ENCODE data around the gene SLFN14.
"Not testable (repeated sequence)": the region's sequence is repeated elsewhere in the genome, so short reads cannot be mapped to it uniquely, and the experiment has no call there.

Gene SLFN14

GRCh38 chr17:35560703-35561102, at the start of gene SLFN14:
Gene SLFN14, minus strand, starts transcription at chr17:35560819. Its CDS starts 2,757 bp downstream, at chr17:35558062.
- no peak for DNase-seq

DNA sequence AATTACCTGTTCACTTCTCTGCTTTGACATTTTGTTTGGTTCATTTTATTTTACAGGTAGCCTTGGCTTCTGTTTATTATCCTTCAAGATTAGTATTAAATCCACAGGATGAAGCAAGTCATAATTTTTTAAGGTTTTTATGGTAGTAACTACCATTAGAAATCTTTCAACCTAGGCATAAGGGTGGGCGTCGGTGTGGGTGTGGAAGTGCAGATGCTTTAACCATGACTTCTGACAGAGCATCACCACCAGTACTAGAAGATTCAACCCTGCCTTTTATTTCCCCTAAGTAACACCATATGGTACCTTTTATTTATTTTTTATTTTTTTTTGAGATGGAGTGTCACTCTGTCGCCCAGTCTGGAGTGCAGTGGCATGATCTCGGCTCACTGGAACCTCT, 49.2 kb upstream of the SLFN14 start:
- no peak for DNase-seq

GRCh38 chr17:35607239-35607847, 46.7 kb upstream of the SLFN14 start:
- DNase-seq, result no peak

- DNase-seq, result no peak
Measured at GRCh38 chr17:35605678-35606077, 45.1 kb upstream of the SLFN14 start.

GRCh38 chr17:35603674-35604073, 43.1 kb upstream of the SLFN14 start:
- no peak for DNase-seq

DNA sequence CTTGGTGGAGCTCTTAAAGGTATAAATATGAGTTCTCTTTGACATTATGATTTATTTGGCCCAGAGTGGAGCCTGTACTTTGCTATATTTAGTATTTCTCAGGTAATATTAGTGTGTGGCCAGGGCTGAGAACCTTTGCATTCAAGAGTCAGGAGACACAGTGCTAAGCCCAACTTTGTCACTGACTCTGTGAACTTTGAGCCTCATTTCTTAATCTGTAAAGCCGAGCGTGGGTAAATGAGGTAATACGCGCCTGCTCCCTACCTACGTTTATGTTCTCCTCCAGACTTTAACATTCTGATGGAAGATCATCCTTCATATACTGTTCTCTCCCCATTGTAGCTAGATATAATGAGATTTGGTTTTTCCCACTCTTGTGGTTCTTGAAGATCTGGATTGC, 37.0 kb upstream of the SLFN14 start:
- no peak for DNase-seq

- no peak for DNase-seq
Measured at GRCh38 chr17:35596530-35597233, 36.1 kb upstream of the SLFN14 start.

GRCh38 chr17:35596072-35596471, 35.5 kb upstream of the SLFN14 start:
- DNase-seq, result no peak

GRCh38 chr17:35588196-35588920, 27.7 kb upstream of the SLFN14 start:
- DNase-seq, result no peak

DNA sequence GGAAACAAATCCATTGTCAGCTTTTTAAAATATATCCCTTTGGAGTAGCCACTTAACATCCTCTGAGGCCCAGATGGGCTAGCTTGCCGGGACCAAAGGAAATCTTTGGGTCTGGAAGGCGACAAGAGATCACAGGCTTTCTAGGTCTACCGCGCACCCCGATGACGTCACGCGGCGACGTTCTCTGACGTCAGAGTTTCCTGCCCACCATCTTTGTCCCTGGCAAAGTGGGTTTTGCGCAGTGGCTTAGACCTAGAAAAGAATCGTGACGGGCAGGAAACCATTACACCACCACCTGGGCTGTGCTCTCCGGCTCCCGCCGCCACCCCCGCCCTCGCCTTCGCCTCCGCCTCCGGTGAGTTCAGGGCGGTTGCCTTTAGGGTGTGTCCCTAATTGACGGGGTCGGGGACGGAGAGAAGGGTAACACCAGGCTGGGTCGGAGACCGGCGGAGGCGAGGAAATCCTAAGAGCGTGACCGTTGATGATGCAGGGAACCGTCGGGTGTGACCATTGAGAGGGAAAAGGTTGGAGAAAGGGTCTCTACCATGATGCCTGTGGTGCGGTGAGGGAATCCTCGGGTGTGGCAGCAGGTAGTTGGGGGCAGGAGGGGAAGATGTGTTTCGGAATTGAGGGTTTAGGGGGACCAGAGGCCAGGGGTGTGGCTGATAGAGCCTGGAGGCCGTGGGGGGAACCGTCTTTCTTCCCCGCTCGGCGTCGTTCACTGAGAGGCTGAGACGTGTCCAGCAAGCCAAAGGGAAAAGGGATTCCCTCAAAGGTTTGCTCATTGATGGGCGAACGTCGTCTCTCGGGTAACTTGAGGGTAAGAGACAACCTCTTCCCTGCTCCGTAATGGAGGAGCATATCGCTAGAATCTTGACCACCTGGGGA, 26.7 kb upstream of the SLFN14 start, which contains the start of gene AP2B1:
Gene AP2B1, plus strand, starts transcription at position 249 of the 888 bp plus-strand sequence. CDS start 6,709 bp downstream, outside the sequence.
- peak; percentile 99 for DNase-seq

DNA sequence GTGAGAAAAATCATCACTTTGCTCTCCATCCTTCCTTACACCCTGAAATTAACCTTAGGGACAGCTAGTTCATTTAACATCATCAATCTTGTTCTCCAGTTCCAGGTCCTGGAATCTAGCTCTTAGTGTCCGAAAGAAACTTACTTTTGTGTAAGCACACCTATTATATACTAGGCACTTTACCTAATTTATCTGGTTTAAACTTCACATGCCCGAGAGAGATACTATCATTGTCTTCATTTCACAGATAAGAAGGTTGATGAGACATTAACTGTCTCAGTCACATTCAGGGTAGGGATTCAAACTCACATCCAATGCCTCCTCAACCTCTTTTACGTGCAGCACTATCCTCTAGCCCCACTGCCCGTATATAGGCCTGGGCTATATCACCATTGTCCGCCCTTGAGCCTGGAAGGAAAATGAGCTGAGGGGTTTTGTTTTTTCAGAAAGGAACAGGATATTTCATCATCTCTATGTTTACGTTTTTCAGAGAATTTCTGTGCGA, 26.0 kb upstream of the SLFN14 start:
- DNase-seq, result no peak

- no peak for DNase-seq
Measured at GRCh38 chr17:35584061-35584460, 23.4 kb upstream of the SLFN14 start.

DNA sequence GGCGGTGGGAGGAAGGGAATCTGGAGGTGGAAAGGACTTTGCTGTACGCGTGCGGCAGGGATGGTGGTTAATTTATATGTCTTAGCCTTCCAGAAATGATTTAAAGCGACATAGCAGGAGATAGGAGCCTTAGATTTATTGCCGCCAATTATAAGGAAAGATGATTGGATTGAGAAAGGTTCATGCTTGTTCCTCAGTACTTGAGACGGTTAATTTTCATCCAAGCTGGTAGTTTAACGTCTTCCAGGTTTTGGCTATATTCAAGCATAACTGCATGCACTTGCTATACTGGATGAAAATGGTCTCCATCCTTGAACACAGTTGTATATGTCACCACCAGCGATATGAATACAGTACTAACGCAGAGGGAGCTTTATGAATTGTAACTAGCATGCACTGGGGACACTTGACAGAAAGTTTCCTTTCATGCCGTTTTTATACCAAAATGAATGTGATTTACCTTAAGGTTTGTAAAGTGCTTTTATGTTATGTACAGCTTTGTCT, 18.4 kb upstream of the SLFN14 start:
- no peak for DNase-seq

DNA sequence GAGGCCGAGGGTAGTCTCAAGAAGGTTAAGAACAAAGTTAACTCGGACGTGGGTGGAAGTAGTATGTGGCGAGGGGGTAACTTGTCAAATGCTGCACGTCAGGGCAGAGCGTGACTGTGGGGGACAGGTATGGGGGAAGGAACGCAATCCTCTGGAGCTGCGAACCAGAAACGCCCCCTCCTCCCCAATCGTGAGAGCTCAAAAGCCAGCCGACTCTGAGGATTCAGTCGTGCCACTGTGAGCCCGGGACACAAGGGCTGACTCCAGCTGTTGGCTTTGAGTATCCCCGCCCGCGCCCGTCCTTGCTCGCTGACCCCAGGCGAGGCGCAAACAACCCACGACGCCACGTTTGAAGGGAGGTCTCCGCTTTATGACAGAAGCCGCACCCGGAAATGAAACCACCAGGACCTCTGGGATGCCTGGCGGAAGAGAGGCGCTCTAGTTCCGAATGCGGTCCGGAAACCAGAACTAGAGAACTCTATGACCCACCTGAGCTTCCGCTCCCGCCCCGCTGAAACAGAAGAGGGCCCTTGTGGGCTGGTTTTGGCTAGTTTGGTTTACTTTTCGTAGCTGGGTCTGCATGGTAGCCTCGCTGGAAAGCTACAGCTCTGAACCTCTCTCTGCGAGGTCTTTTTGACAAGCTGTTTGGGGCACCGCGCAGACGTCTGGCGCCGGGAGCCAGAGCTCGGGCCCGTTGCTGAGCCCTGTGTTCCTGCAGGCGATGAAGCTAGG, 17.7 kb upstream of the SLFN14 start, which contains the start of gene PEX12:
Gene PEX12, minus strand, starts transcription at position 375 of the 732 bp plus-strand sequence. CDS start 550 bp downstream, outside the sequence.
- DNase-seq, result peak; percentile 91

DNA sequence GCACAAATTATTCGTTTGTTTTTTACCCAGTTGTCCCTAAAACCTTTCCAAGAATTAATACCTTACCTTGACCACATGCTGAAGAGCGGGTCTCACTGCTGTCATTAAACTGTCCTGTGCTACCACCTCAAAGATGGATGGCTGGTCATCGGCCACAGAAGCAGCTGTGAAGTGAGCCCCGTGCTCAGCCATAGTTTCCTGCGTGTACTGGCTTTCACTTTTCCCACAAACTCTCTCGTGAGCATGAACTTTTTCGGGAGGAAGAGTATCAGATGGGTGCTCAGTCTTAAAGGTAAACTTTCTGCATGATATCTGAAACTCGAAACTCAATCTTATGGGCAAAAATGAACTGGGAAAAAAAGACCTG, 17.2 kb upstream of the SLFN14 start:
- peak; percentile 54 for DNase-seq

- no peak for DNase-seq
Measured at GRCh38 chr17:35575759-35576158, 15.1 kb upstream of the SLFN14 start.

- no peak for DNase-seq
Measured at GRCh38 chr17:35569405-35569804, 8.8 kb upstream of the SLFN14 start.

GRCh38 chr17:35568561-35568960, 7.9 kb upstream of the SLFN14 start:
- DNase-seq, result no peak

DNA sequence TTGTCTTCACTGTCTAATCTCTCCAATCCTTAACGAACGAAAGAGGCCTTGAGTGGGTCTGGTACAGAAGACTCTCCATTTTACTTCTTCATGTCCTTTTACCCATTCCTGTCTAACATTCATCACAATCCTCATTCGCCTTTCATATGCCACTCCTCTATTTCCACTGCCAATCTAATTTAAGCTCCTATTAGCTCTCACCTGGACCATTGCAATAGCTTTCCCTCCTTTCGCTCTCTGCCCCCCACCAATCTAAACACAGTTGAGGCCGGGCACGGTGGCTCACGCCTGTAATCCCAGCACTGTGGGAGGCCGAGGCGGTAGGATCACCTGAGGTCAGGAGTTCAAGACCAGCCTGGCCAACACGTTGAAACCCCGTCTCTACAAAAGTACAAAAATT, 6.3 kb upstream of the SLFN14 start:
- DNase-seq, result no peak

GRCh38 chr17:35563181-35563580, 2.6 kb upstream of the SLFN14 start:
- not testable (repeated sequence) for DNase-seq

GRCh38 chr17:35559495-35560210, 966 bp downstream of the SLFN14 start:
- no peak for DNase-seq
